ENCODE measurements around the gene HTR4. TPM values are rescaled to one million over a fixed set of nuclear protein-coding genes. Genes with fewer than 3 reads are reported as not detected.

HTR4 gene
- total RNA-seq, 2 donors from 2014 or later = 7.5 to 8.9 TPM

DNA sequence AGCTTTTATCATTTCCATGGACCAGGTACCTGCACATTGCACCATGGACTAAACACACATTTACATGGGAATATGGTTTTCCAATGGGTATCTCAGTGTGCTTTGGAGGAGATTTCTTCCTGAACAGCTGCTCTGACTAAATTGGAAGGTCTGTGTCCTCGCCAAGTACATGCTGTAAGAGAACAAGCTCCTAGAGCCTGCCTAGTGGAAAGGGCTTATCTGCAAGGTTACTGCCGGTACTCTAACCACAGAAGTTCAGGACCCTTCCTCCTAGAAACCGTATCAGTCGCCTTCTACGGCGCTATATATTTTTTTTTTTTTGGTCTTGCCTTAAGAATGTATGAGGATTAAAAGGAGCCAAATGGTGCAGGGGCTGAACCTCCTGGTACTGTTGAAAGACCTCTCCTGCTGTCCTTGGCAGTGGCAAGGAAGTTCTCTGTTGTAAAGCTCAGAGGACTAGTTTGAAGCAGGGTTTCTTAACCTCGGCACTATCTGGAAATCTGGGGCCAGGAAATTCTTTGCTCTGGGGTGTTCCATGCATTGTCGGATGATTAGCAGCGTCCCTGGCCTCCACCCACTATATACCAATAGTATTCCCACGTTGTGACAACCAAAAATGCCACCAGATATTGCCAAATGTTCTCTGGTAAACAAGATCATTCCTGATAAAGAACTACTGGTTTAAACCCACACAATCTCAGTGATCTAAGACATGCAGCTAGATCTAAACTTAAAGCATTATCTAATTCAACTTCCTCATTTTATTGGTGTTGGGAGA, 163.1 kb downstream of the HTR4 start:
- Histone ChIP-seq H3K4me3 (no peak overlapping the region), H3K27ac (no peak overlapping the region), H3K9ac (ENCODE audit: low read depth in 2 of 2, low read length in 2 of 2) (no peak overlapping the region), H3K36me3 (no peaks in the 10 kb centered on the region), H3K27me3 (no peaks in the 10 kb centered on the region), H3K9me3 (no peaks in the 10 kb centered on the region), H3K4me1 (no peaks in the 10 kb centered on the region)
- TF ChIP-seq, protein P1, sequence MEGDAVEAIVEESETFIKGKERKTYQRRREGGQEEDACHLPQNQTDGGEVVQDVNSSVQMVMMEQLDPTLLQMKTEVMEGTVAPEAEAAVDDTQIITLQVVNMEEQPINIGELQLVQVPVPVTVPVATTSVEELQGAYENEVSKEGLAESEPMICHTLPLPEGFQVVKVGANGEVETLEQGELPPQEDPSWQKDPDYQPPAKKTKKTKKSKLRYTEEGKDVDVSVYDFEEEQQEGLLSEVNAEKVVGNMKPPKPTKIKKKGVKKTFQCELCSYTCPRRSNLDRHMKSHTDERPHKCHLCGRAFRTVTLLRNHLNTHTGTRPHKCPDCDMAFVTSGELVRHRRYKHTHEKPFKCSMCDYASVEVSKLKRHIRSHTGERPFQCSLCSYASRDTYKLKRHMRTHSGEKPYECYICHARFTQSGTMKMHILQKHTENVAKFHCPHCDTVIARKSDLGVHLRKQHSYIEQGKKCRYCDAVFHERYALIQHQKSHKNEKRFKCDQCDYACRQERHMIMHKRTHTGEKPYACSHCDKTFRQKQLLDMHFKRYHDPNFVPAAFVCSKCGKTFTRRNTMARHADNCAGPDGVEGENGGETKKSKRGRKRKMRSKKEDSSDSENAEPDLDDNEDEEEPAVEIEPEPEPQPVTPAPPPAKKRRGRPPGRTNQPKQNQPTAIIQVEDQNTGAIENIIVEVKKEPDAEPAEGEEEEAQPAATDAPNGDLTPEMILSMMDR (IDR thresholded peaks at IDR 0.05) = no peak
- intact Hi-C loops (cut with DNase I) = no loop called here
- no peak for DNase-seq

GRCh38 chr5:148488757-148489156, 165.6 kb downstream of the HTR4 start:
- no peak for DNase-seq
- no peaks in the 10 kb centered on the region for H3K9me3 ChIP-seq
- TF ChIP-seq, protein P1 (IDR thresholded peaks at IDR 0.05) = no peak
- no peaks in the 10 kb centered on the region for H3K4me1 ChIP-seq
- no peaks in the 10 kb centered on the region for H3K36me3 ChIP-seq
- intact Hi-C loops (cut with DNase I) = no loop called here
- H3K9ac ChIP-seq (ENCODE audit: low read depth in 2 of 2, low read length in 2 of 2) = no peak overlapping the region
- H3K27me3 ChIP-seq = no peaks in the 10 kb centered on the region
- no peak overlapping the region for H3K4me3 ChIP-seq
- H3K27ac ChIP-seq = no peak overlapping the region

DNA sequence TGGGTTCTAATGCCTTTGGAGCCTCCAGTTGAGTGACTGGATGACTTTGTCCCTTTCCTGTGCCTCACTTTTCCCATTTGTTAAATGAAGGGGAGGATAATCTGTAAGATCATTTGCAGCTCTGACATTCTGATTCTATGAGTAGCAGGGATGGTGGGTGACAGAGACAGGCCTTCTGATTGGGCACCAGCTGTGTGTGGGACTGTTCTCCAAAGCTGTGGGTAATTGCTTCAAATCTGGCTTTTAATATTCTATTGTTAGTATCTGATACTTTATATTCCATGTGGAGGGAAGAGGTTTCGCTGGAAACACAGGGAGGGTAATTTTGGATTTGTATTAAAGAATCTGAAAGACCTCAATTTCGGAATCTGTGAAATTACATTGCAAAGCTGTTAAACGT, 167.9 kb downstream of the HTR4 start:
- TF ChIP-seq, protein P1 (IDR thresholded peaks at IDR 0.05) = no peak
- Histone ChIP-seq H3K4me1 (no peaks in the 10 kb centered on the region), H3K9ac (ENCODE audit: low read depth in 2 of 2, low read length in 2 of 2) (no peak overlapping the region), H3K36me3 (no peaks in the 10 kb centered on the region), H3K9me3 (no peaks in the 10 kb centered on the region), H3K27me3 (no peaks in the 10 kb centered on the region), H3K27ac (no peak overlapping the region), H3K4me3 (no peak overlapping the region)
- DNase-seq = no peak
- intact Hi-C loops (cut with DNase I) = no loop called here

GRCh38 chr5:148484651-148485050, 169.7 kb downstream of the HTR4 start:
- Histone ChIP-seq H3K9ac (ENCODE audit: low read depth in 2 of 2, low read length in 2 of 2) (no peak overlapping the region), H3K36me3 (no peaks in the 10 kb centered on the region), H3K9me3 (no peaks in the 10 kb centered on the region), H3K27ac (no peak overlapping the region), H3K4me1 (no peaks in the 10 kb centered on the region), H3K4me3 (no peak overlapping the region), H3K27me3 (no peaks in the 10 kb centered on the region)
- TF ChIP-seq, protein P1 (IDR thresholded peaks at IDR 0.05) = no peak
- intact Hi-C loops (cut with DNase I) = no loop called here
- no peak for DNase-seq

DNA sequence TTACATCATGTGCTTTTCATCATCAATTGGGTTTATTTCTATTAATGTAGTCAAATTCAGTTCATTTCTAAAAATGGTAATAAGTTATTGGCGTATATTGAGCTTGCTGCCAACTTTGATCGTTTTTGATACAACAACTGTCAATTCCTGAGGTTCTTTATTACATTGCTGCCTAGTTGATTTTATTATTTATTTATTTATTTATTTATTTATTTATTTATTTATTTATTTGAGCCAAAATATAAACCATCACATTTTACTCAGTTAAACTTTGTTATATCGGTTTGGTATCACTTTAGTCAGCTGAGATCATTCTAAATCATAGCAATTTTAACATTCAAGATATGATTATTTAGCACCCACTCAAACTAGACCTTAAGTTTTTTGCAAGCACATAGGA, 170.6 kb downstream of the HTR4 start:
- TF ChIP-seq, protein P1 (IDR thresholded peaks at IDR 0.05) = no peak
- no peak overlapping the region for H3K9ac ChIP-seq (ENCODE audit: low read depth in 2 of 2, low read length in 2 of 2)
- no peak overlapping the region for H3K27ac ChIP-seq
- intact Hi-C loops (cut with DNase I) = no loop called here
- H3K9me3 ChIP-seq = no peaks in the 10 kb centered on the region
- H3K27me3 ChIP-seq = no peaks in the 10 kb centered on the region
- no peaks in the 10 kb centered on the region for H3K4me1 ChIP-seq
- H3K36me3 ChIP-seq = no peaks in the 10 kb centered on the region
- H3K4me3 ChIP-seq = no peak overlapping the region
- no peak for DNase-seq
